ELF-1 (cell line): ENCODE results near the gene RAB11FIP4.
"Not testable (repeated sequence)": the region's sequence is repeated elsewhere in the genome, so short reads cannot be mapped to it uniquely, and the experiment has no call there.

Experiments used
- DNase-seq: peaks from one replicate; pipeline ENCODE4 v3.0.0-alpha.2; 2016; ENCODE audit warnings: low read depth, low spot score

RAB11FIP4 gene

GRCh38 chr17:31431852-31432658, 40.6 kb downstream of the RAB11FIP4 start:
- DNase-seq = peak; percentile 95

GRCh38 chr17:31433091-31433790, 41.8 kb downstream of the RAB11FIP4 start:
- no peak for DNase-seq

- DNase-seq = no peak
Measured at GRCh38 chr17:31433811-31434726, 42.6 kb downstream of the RAB11FIP4 start.

GRCh38 chr17:31434727-31435050, 43.2 kb downstream of the RAB11FIP4 start:
- no peak for DNase-seq

GRCh38 chr17:31435581-31435980, 44.1 kb downstream of the RAB11FIP4 start:
- DNase-seq = no peak

DNA sequence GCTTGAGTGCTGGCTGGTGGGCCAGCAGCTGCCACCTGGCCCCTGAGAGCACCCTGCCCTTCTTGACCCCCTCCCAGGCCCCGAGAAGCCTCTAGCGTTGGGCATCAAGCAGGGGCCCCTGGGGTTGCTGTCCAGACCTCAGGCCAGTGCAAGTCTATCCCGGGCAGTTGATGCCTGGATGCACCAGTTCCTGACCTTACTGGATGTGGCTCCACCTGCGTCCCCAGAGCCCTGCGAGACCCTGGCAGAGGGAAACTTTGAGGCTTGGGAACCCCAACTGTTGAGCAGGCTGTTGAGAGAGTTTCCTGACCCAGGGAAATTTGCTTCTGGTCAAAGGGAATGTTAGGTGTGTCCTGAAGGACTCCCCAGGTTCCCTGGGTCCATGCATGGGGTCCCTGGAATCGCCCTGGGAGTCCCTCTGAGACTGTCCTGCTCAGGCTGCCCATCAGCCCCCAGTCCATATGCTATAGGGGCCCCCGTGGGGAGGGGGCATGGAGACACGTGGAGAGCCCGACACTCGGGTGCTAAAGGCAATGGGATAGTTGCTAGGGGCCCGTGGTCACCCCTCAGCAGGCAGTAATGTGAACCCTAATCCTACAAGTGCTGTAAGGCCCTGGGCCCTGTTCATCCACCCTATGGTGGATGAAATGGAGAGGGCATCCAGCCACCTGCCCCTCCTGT, 46.4 kb downstream of the RAB11FIP4 start:
- DNase-seq = no peak

- DNase-seq = no peak
Measured at GRCh38 chr17:31439716-31440115, 48.2 kb downstream of the RAB11FIP4 start.

GRCh38 chr17:31442276-31442675, 50.8 kb downstream of the RAB11FIP4 start:
- DNase-seq = no peak

DNA sequence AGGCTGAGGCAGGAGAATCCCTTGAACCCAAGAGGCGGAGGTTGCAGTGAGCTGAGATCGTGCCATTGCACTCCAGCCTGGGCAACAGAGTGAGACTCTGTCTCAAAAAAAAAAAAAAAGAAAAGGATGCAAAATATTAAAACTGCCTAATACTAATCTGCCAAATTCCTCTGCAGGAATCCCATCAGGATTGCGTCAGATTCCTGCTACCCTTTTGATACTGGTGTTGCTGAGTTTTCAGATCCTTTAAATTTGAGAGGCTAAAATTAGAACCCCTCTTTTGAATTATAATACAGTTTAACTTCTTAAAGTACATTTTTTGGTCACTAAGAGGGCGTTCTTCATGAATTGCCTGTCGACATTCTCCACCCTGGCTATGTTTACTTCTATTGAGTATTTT, 51.4 kb downstream of the RAB11FIP4 start:
- not testable (repeated sequence) for DNase-seq

DNA sequence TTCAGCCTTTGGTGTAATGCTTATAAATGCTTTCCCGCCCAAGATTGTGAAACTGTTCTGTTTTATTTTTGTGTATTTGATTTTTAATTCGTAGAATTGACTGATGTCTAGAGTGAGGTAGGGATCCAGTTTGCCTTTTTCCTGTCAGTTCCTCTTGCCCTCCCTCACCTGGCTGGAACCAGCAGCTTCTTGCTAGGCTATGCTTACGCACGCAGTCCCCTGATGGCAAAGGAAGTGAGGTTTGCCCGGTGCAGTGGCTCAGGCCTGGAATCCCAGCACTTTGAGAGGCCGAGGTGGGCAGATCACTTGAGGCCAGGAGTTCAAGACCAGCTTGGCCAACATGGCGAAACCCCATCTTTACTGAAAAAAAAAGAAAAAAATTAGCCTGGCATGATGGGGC, 51.9 kb downstream of the RAB11FIP4 start:
- no peak for DNase-seq

GRCh38 chr17:31444026-31444425, 52.6 kb downstream of the RAB11FIP4 start:
- no peak for DNase-seq

- no peak for DNase-seq
Measured at GRCh38 chr17:31446195-31446967, 54.9 kb downstream of the RAB11FIP4 start.

DNA sequence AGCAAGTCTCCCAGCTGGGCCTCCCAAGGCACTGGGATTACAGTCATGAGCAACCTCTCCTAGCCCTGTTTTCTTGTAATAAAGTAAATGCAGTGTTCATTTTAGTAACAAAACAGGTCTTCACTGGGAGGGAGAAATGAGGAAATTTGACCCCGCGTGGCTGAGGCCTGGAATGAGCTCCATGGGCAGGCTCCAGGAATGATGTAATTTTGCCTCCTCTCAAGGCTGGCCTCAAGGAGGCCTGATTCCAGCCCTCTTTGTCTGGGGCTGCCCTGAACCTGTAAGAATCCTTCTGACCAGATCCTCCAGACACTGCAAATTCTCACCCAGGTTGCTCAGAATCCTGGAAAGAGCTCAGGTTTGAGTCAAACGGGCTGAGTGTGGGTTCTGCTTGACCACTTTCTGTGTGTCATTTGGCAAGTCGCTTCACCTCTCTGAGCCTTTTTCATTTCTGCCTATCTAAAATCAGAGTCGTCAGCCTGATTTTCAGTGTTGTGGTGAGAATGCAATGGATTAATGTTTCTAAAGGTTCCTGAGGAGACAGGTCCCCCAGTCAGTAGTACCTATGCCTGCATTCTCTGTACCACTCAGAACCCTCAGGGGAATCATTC, 57.1 kb downstream of the RAB11FIP4 start:
- DNase-seq = peak; percentile 48

GRCh38 chr17:31449111-31449510, 57.6 kb downstream of the RAB11FIP4 start:
- no peak for DNase-seq

DNA sequence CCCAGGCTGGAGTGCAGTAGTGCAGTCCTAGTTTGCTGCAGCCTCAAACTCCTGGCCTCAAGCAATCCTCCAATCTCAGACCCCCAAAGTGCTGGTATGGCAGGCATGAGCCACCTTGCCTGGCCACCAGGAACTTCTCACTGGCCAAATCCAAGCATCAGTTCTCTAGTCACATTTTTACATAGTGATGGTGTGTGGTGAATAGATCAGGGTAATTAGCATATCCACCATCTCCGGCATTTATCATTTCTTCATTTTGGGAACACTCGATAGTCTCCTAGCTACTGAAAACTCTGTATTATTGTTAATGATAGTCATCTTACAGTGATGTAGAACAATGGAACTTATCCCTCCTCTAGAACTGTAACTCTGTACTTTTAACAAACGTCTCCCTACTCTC, 58.3 kb downstream of the RAB11FIP4 start:
- no peak for DNase-seq

DNA sequence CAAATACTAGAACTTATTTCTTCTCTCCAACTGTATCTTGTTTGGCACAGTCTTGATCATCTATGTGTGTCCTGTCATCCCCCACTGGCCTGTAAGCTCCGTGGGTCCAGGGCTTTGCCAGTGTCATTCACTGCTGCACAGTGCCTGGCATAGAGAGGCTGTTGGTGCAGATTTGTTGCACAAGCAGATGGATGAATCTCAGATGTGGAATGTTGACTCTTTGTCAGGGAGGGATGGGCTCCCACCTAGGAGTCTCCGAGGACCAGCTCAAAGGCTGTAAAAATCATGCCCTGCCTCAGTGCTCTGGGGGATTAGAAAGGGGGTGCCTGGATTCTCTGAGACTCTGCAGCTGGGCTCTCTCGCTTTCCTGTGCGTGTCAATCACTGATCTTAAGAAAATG, 60.6 kb downstream of the RAB11FIP4 start:
- no peak for DNase-seq

- no peak for DNase-seq
Measured at GRCh38 chr17:31452561-31453110, 61.2 kb downstream of the RAB11FIP4 start.

DNA sequence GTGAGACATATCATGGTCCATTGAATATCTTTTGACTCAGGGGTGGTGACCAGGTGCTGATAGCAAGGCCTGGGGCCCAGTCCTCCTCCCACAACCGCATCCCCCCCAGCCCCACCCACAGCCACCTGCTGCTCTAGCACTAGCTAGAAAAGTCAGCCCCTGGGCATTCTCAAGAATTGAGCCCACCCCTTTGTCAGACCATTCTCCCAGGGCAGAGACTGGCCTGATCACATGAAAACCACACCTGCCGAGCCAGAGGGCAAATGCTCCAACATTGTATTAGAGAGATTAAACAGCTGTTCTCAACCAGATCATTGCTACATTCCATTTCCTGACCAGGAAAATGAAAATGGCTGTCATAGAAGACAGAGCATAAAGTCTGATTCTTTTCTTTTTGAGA, 62.4 kb downstream of the RAB11FIP4 start:
- DNase-seq = peak; percentile 64

DNA sequence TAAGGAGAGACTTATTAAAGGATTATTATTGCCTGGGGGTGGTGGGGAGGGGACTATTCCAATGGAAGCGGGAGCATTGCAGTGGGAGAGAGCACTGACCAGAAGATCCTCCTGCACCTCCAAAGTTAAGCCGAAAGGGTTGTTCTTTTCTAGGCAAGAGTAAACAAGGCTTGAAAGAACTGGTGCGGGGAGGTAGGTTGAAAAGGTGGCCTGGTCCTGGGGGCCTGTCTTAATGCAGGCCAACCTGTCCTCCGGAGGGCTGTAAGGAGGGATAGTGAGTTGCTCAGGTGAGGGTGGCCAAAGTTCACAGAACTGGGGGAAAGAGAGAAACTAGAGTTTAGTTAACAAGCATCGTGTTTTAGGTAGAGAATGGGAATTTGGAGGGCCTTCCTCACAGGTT, 65.3 kb downstream of the RAB11FIP4 start:
- DNase-seq = peak; percentile 54
